LNCAP (cell line): ENCODE results near the gene MAGI2.

Experiments used
- TF ChIP-seq, protein P1 (sequence below): fragments of 450-650 bp; IDR thresholded peaks from 2 replicates; pipeline ENCODE4 v1.5.1; 2017; ENCODE audit warnings: mild to moderate bottlenecking

Gene MAGI2

DNA sequence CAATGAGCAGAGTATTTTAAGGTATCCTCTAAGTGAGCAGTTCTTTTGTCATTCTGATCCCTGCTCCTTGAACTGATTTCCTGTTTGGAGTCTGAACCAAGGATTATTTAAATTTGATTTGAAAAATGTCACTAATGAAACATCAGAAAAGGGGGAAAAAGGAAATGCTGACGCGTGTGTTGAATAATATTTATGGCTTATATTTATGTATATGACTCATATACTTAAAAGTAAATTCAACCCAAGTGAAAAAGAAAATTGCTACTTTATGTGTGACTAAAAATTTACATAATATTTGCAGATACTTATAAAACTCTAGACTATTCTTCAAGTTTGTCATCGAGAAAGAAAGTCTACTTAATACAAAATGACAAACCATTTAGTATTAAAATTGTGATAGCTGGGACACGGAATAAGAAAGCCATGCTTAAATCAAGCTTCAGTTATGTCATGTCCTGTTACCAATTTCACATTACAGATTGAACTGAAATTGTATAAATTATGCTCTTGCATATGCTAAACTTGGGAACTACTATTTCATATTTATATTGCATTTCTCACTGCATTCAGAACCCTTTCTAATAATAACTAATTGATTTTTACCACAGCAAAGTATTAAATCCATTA is 649.9 kb downstream of the MAGI2 start:
- TF ChIP-seq, protein P1, sequence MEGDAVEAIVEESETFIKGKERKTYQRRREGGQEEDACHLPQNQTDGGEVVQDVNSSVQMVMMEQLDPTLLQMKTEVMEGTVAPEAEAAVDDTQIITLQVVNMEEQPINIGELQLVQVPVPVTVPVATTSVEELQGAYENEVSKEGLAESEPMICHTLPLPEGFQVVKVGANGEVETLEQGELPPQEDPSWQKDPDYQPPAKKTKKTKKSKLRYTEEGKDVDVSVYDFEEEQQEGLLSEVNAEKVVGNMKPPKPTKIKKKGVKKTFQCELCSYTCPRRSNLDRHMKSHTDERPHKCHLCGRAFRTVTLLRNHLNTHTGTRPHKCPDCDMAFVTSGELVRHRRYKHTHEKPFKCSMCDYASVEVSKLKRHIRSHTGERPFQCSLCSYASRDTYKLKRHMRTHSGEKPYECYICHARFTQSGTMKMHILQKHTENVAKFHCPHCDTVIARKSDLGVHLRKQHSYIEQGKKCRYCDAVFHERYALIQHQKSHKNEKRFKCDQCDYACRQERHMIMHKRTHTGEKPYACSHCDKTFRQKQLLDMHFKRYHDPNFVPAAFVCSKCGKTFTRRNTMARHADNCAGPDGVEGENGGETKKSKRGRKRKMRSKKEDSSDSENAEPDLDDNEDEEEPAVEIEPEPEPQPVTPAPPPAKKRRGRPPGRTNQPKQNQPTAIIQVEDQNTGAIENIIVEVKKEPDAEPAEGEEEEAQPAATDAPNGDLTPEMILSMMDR, result no peak

DNA sequence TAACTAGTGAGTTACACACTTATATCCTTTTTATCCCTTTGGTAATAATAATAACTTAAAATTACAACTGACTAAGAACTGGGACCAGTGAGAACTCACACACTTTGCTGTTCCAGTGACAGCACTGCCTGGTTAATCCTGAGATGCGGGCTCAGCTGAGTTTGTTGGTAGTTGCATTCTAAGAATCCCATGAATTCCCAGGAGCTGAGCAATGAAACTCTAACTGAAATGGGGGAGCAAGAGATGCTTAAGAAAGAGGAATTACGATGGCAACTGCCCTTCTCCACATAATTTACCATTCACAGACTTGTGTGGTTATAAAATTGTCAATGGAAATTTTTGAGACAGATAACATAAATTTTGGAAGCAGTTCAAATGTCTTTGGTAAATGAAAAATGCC is 659.4 kb downstream of the MAGI2 start:
- TF ChIP-seq, protein P1, result no peak

DNA sequence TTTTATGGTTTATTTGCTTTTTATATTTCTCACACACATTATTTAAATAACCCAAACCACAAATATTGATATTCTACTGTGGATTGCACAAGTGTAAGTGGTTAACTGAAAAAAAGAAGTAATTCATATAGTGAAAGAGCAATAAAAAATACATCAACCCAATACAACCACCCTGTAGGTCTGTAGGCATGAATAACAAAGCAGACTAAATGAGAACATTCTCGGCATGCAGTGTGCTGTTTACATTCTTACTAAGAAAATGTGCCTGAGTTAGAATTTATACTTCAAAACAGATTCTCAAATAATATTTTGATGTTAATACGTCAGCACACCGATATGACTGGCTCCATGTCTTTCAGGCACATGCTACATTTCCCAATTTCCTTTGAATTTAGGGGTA is 660.8 kb downstream of the MAGI2 start:
- TF ChIP-seq, protein P1, result no peak

DNA sequence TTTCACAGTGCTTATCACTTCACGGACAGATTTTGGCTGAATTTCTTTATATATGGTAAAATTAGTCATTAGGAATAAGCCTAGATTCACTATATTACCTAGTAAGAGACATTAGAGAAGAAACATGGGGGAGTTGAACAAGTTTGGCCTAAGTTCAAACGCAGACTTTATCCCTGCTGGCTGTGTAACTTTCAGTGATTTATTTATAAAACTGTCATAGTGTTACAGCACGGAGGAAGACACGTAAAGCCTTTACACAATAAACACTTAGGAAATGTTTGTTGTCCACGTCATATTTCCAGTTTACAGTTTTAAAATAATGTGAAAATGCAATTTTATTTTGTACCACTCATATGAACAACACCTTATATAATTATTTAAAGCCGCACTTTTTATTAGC is 661.5 kb downstream of the MAGI2 start:
- TF ChIP-seq, protein P1, result no peak

DNA sequence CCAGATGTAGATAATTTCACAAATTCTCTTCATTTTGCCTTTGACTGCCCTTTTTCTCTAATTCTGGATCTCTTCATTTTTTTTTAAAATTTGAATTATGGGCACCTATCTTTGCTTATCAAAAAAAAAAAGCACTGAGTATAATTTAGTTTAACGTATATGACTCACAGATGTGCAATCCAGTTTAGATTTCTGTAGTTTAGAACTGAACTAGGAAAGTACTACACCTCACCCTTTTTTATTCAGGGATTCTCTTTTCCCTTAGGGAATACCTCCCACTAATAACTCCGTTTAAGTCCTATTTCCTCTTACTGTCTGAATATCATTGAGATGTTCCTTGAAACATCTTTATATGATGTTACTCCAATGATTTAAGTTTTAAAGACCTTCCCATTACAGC is 665.0 kb downstream of the MAGI2 start:
- TF ChIP-seq, protein P1, result no peak

DNA sequence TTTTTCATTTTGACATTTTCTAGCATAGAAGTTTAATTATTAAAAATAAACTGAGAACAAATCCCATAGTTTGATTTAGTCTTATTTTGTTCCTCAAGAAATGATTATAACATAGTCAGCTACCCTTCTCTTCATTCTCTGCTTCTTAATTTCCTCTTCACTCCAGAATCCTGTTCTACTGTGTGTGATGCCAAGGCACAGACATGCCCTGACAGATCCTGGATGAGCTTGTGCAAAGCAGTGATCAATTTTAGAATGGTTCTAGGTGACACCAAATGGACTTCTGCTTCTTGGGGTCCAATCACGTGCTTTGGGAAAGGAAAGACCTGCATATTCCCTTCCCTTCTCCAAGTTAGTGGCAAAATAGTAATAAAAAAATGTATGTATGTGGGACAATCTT is 665.6 kb downstream of the MAGI2 start:
- TF ChIP-seq, protein P1, result no peak

DNA sequence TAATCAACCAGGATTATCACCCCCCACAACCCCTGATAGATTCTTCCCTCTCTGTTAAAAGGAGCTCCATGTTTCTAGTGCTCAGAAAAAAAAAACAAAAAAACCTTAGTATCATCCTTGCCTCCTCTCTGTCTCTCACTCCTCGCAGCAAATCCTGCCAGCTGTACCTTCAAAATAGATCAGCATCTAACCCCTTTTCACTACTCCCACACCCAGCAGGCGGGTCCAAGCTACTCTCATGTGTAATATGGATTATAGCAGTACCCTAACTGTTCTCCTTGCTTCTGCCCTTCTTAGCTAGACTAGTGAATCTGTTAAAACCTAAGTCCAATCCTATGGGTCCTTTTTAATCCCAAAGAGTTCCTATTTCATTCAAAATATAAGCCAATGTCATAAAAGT is 667.4 kb downstream of the MAGI2 start:
- TF ChIP-seq, protein P1, result no peak
